HG02852 (cell line): ENCODE data around the gene EPB41L3.
"Not testable (repeated sequence)": the region's sequence is repeated elsewhere in the genome, so short reads cannot be mapped to it uniquely, and the experiment has no call there.

Source experiments
- ATAC-seq: cut with Tn5 transposase; IDR thresholded peaks from one replicate; pipeline ENCODE4 v1.9.1; 2021; ENCODE audit warnings: mild to moderate bottlenecking, moderate library complexity; ENCODE audit not compliant: unreplicated experiment

Gene EPB41L3

GRCh38 chr18:5500158-5500939 lies 43.4 kb downstream of the EPB41L3 start:
- ATAC-seq: no peak

- no peak for ATAC-seq
Measured at GRCh38 chr18:5498452-5498851, 45.3 kb downstream of the EPB41L3 start.

- ATAC-seq: no peak
Measured at GRCh38 chr18:5496305-5496704, 47.5 kb downstream of the EPB41L3 start.

- no peak for ATAC-seq
Measured at GRCh38 chr18:5490753-5491480, 52.9 kb downstream of the EPB41L3 start.

GRCh38 chr18:5488844-5489243 lies 55.0 kb downstream of the EPB41L3 start:
- no peak for ATAC-seq

- ATAC-seq: not testable (repeated sequence)
Measured at GRCh38 chr18:5488044-5488443, 55.8 kb downstream of the EPB41L3 start.

- ATAC-seq: no peak
Measured at GRCh38 chr18:5484526-5484925, 59.3 kb downstream of the EPB41L3 start.

- no peak for ATAC-seq
Measured at GRCh38 chr18:5481621-5482020, 62.2 kb downstream of the EPB41L3 start.

GRCh38 chr18:5478261-5478660 lies 65.5 kb downstream of the EPB41L3 start:
- ATAC-seq: no peak

- no peak for ATAC-seq
Measured at GRCh38 chr18:5476961-5477800, 66.6 kb downstream of the EPB41L3 start.

GRCh38 chr18:5475267-5475666 lies 68.5 kb downstream of the EPB41L3 start:
- ATAC-seq: no peak

- no peak for ATAC-seq
Measured at GRCh38 chr18:5469340-5469739, 74.5 kb downstream of the EPB41L3 start.

GRCh38 chr18:5468394-5468793 lies 75.4 kb downstream of the EPB41L3 start:
- no peak for ATAC-seq

- no peak for ATAC-seq
Measured at GRCh38 chr18:5467671-5468070, 76.1 kb downstream of the EPB41L3 start.

GRCh38 chr18:5466256-5466655 lies 77.5 kb downstream of the EPB41L3 start:
- no peak for ATAC-seq

GRCh38 chr18:5464251-5464650 lies 79.5 kb downstream of the EPB41L3 start:
- ATAC-seq: no peak

- ATAC-seq: no peak
Measured at GRCh38 chr18:5463831-5464230, 80.0 kb downstream of the EPB41L3 start.

- ATAC-seq: no peak
Measured at GRCh38 chr18:5463390-5463789, 80.4 kb downstream of the EPB41L3 start.

- ATAC-seq: no peak
Measured at GRCh38 chr18:5462227-5462626, 81.6 kb downstream of the EPB41L3 start.

GRCh38 chr18:5461041-5461440 lies 82.8 kb downstream of the EPB41L3 start:
- ATAC-seq: no peak

- no peak for ATAC-seq
Measured at GRCh38 chr18:5457462-5457957, 86.3 kb downstream of the EPB41L3 start.
